HT1080 (cell line): Measurements from ENCODE around the gene TAPT1. TPM values are rescaled to one million over a fixed set of nuclear protein-coding genes. Genes with fewer than 3 reads are reported as not detected.

Experiments
- DNase-seq: peaks from one replicate; pipeline ENCODE4 v3.0.0-alpha.2; 2015; ENCODE audit warnings: low read depth
- total RNA-seq: library from RNA; depleted of rRNA; stranded (reverse); fragments of >200 nt; shearing (Covaris generic); gene quantifications from 2 replicates; pipeline ENCODE4 v1.2.3, GENCODE V29; 2014

Gene TAPT1
- total RNA-seq, 1 experiment from 2014 or later, result 9.2 TPM

DNA sequence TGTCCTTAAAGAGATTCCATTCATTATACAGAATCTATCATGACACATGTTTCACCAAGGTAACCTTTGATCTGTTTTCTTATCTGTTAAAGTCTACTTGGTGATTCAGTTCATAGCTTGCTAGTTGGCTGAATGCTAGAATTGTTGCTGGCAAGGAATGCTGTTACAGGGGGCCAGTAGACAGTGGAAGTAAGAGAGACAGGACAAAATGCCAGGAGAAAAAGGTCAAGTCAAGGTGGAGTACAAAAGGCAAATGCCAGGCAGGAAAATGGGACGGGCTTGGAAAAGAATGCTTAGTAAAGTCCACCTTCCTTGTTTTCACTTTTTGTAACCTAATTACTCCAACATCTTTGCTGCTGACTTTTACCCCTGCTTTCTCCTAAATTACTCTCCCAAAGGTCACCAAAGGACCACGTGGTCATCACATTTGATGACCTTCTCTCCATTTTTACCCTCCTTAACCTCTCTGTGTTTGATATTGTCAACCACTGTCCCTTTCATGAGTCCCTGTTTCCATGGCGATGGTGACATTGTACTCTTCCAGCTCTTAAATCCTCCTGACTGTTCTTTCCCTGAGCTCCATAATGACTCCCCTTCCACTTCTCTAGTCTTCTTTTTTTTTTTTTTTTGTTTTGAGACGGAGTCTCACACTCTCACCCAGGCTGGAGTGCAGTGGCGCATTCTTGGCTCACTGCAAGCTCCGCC, 24.5 kb upstream of the TAPT1 start:
- DNase-seq, result peak; percentile 47

DNA sequence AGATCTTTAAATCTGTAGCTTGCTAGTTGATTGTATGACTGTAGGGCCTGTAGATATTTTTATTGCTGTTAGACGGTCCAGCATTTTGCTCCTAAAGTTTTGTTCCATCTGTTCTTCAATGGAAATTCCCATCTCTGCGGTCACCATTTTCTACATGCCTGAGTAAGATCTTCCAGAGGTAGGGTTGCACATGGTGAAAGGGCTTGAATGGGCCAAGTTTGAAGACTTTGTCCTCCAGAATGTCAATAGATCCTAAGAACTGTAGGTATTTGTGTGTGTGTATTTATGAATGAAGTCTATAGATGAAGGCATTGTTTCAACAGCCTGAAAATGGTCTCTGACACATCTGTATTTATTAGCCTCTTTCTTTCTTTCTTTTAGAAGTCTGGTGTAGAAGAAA, 22.3 kb upstream of the TAPT1 start:
- no peak for DNase-seq

DNA sequence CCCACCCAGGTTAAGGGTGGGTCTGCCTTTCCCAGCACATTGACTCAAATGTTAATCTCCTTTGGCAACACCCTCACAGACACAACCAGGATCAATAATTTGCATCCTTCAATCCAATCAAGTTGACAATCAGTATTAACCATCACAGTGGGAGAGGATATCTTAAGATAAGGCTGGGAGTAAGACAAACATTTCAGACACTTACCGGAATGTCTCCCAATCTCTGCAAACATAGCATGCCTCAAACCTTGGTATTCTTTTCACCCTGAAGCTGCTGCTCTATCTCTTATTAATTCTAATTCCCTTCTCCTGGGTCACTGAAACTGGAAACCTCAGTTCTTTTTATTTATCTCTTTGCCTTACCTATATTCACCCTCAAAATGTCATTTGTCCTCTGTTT, 19.0 kb upstream of the TAPT1 start:
- DNase-seq, result no peak

DNA sequence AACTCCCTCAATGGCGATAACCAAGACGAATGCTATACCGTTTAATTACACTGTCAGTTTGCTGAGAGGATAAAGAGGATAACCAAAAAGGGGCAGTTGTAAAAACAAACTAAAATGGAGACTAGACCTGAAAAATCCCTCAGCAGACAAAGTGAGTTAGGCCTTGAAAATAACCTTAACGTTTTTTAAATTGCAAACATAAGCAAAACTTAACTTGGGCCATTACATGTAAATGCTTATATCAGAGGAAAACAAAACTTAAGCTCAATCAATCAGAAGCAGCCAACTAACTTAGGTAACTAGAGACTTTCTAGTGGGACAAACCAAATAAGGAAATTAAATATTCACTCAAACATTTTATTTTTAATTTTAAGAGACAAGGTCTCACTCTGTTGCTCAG, 17.0 kb upstream of the TAPT1 start:
- DNase-seq, result no peak

DNA sequence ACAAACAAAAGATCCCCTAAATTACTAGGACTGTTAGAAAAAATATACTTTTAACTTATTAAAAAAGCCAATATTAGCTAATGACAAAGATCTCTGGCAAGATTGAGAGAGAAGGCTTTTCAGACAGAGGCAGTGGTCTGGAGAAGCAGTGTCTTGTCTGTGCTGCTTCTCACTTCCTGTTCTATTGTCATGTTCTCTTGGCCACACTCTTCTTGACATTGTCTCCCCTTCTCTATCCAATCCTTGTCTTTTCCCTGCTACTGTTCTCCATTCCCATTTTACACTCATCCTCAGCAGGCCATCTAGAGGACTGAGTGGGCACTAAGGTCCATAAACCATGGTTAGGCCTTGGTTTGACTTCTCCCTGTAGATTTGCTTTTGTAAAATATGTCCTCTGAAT, 14.0 kb upstream of the TAPT1 start:
- no peak for DNase-seq

DNA sequence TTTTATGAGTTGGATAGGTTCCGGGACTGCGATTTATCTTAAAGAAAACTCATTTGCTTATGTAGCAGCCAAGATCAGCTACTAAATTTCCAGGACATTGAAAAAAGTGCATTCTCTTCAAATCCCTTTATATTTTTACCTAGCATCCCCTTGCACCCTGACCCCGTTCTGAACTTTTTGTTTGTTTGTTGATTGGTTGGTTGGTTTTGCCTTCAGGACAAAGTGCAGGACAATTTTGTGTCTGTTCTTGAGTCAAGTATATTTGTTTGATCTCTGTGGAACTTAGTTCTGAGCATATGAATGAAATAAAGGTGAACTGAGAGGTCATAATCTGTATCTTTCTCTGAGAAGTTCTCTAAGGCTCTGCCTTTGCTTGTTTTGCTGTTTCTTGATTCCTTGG, 12.8 kb upstream of the TAPT1 start:
- DNase-seq, result no peak

DNA sequence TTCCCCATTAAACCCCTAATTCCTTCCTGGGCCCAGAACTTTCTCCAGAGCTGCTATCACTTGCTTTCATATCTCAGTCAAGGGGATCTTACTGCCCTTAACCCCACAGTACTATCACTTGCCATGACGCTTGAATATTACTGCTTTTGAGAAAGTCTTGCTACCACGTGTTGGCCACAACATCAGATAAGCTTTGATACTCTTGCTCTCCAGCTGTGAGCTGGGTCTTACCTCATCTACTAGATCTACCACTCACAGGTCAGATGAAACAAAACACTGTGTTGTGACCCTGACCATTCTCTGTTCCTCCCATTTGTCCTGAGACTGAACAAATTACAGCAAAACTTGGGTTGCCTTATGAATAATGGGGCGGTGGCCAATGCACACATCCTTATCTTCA, 12.1 kb upstream of the TAPT1 start:
- DNase-seq, result no peak

DNA sequence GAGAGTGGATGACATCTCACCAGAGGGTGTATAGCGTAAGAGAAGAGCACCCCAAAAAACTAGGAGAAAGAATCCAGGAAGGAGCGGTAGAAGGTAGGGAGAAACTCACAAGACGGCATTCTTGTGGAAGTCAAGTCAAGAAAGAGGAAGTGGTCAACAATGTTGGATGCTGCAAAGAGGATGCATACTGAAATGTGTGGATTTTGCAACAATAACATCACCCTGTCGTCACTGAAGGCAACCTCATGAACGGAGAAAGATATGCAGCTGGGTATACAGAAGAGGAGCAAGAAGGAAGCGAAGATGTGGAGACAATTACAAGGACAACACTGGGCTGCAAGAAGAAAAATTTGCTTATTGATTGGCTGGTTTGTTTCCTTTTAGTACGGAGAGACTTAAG, 11.4 kb upstream of the TAPT1 start:
- no peak for DNase-seq

DNA sequence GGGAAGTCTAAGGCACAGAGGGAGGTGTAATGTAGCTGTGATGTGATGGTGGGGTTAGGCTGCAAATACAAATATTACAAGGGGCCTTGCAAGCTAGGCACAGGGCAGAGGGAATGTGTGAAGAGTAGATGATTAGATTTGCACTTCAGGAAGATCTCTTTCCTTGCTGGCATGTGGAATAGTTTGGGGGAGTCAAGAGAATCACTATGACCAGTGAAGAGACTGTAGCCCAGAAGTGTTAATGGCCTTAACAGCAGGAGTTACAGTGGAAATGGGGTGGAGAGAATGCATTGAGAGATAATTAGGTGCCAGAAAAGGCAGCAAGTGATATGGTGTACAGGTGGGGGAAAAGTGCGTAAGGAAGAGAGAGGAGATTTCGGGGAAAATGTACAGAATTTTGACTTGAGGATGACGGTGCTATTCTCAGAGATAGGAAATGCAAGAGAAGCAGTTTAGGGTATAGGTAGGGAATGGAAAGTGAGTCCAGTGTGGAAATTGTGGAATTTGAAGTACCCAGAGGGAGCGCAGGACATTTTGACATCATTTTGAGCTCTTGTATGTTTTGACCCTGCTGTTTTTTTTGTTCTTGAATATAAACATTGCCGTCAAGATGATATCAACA, 10.2 kb upstream of the TAPT1 start:
- DNase-seq, result no peak

DNA sequence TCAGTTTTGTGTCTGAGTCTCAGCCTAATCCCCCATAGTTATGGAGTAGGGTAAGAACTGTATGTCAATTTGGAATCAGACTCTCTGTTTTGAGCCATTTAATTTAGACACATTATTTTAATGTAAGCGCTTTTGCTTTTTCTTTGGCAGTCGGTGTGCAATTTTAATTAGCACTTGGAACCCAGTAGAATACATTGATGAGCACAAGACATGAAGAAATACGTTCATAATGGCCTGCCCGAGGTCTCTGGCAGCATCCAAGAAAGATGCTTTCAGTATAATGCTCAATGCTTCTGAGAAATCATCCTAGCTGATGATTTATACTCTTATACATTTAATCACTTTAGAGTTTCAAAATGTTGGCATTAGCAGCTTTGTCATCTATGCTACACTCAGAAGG, 8.9 kb upstream of the TAPT1 start:
- DNase-seq, result no peak

DNA sequence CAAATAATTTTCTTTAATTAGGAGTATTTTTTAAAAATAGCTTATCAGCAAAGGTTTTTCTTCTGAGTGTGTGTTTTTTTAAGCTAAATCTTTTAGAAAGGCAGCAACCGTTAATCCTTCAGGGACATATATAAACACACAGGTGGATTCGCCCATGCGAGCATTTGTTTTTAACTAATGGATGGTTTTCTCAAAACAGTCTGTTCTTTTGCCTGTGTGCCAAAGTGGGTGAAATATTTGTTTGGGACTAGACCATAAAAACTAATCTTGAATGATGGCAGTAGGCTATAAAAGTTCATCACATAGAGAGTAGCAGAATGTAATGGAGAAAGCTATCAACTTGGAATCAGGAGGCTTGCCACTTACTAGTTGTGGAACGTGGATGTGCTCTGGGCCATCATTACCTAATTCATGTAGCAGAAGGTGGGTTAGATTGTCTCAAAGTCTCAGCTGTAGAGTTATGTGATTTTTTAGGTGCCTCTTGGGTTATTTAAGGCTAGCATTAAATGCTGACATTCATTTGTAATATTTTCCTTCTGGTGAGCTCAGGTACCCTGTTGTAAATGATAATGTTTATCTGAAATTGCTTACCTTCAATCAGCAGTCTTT, 7.4 kb upstream of the TAPT1 start:
- no peak for DNase-seq

DNA sequence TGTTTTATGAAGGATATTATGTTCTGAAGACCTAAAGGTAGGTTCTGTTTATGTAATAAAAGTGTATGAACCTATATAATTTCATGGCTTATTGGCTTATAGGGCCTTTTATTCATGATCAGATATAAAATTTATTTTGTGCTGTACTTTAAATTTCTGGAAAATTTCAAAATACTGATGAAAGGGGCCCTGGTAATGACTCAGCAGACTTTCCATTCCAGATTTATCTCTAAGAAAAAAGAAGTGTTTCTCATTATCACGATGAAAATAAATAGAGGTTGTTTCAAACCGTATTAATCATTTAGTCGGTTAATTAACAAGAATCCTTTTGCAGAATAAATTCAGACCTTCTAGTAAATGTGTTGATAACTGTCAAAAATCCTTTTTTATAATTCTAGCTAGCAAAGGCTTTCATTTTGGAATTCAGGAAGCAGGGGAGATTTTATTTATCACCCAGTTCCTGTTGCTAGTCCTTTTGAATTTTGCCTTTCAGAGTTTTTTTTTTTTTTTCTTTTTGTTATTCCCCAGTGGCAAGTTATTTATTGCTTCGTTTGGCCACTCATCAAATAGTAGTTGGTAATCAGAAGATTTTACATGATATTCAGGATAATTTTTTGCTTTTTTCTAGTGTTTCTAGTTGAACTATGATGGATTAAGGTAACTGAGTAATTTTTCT, 5.4 kb upstream of the TAPT1 start:
- DNase-seq, result no peak

DNA sequence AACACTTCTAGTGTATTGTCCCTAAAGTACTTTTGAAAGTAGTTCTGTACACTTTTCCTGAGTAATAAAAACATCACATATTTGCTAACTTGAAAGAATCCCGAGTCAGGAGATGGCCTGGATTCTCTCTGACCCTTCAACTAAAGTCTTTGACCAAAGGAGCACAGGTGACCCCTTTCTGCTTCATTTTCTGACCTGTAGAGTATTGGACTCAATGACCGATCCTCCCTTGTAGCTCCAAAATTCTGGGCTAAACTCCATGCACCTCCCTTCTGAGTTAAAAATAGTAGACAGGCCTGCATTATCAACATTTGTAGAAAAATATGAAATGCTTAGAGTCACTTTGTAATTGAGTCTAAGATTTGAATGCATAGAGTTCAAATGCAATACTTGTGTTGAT, 4.0 kb upstream of the TAPT1 start:
- DNase-seq, result no peak

DNA sequence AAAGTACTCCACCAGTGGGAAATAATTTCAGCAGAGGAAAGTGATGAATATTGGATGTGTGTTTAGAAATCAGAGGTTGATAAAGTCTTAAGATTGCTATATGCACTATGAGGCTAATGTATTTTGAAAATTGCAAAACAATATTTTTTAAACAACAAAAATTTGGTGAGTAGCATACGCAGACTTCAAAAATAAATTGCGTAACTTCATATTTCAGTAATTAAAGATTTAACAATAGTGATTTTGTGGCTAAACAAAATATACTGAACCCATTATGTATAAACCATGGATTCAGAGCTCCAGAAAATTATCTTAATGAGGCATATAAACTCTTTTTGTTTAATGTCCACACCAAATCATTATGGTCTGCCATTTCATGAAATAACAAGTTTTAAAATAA, 3.3 kb upstream of the TAPT1 start:
- no peak for DNase-seq

DNA sequence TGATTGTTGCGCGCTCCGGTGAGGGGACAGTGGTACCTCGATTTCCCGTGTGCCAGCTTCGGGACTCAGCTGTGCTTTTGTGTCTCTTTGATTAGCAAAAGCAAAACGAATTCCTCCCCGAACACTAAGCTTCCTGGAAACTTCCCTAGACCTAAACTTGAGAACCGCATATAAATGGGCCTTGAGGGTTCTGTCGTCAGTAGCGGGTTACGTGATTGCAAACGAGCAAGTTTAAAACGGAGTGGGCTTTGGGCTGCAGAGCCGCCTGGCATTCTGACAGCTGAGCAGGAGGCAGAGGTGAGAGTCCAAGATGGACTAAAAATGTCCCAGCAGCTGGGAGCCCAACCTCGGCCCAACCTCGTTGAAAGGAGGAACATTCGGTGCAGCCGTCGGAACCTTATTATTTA, 1.2 kb upstream of the TAPT1 start:
- DNase-seq, result peak; percentile 15

DNA sequence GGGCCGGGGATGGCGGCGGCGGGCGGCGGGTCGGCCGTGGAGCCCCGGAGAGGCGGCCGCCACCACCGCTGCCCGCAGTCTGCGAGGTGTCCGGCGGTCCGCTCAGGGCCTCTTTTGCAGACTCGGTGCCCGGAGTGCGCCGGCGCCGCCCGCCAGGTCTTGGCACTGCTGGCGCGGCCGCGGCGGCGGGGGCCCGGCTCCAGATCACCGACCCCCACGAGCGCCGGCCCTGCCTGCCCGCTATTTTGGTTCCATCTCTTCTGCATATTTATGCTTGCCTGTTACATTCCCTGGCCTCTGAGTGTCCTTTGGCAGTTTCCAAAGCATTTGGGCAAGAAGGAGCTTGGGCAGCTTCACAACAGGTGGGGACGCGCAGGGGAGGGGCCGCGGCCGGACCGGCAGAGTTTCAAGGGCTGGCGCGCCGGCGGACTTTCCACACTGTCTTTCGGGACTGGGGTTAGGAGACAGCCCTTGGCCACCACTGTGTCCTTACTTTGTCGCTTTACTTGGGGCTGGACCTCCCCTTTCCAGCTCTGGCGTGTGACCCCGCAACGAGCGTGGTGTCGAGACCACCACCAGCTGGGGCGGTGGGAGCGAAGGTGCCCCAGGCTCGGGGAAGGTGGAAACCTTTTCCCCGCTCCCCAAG, 668 bp upstream of the TAPT1 start:
- peak; percentile 29 for DNase-seq

DNA sequence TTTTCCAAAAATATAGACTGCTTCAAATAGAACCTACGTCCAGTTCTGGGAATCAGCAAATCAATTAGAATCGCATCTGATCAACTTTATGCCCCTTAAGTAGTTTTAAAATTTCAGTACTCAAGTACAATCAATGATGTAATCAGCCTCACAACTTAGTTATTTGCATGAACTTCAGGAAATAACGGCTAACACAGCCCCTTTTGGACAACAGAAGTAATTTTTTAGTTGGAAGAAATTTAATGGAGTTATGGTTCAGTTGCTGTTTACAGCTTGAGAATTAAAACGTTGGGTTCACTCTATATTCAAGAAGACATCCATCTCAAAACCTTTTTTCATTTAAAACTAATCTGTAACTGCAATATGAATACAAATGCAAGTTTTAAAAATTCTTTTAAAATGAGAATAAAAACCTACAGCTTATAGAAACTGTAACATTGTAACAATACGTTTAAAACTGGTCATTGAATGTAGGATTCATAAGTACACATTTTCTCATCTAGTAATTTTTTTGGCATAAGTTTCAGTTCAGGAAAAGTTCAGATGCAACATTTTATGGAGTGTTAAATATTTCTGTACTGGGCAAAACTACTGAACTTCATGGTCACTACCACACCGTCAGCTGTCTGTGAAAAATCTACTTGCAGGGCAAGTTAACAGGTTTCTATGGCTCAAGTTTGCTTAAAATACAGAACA, 956 bp downstream of the TAPT1 start:
- peak; percentile 15 for DNase-seq

DNA sequence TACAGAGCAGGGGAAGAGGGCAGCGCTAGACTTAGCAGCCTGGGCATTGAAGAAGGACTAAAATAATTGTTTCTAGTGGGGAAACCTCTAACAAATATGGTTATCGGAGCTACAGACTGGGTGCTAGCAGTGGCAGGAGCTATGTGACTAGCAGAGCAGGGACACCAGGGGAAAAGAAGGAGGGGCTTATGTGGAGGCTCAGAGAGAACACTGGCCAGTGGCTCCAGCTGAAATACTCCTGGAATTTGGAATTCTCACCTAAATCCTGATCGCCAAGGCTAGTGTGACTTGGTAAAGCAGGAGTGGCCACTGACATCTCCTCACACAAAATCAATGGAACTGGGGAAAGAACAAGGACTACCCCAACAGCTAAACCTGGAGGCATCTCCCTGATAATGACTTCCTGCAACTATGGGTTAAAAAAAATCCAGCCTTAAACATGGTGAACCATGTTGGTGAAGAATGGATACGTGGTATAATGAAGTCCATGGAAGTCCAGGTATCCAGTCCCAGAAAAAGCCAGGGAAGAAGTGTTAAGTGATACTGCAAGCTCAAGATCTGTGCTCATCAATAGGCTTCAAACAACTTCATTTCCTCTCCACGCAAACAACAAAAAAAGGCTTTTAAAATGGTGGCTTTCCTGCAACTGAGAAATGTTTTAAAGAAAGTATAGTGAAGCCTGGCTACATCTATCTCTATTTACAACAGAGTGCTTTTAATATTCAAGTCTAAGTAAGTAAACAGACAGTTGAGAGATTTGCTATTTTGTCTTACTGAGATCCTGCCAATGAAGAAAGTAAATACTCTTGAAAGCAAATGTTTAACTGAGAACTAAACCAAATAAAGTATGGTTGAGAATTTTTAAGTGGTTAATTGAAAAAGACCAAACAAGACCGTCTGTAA, 1.8 kb downstream of the TAPT1 start:
- no peak for DNase-seq

DNA sequence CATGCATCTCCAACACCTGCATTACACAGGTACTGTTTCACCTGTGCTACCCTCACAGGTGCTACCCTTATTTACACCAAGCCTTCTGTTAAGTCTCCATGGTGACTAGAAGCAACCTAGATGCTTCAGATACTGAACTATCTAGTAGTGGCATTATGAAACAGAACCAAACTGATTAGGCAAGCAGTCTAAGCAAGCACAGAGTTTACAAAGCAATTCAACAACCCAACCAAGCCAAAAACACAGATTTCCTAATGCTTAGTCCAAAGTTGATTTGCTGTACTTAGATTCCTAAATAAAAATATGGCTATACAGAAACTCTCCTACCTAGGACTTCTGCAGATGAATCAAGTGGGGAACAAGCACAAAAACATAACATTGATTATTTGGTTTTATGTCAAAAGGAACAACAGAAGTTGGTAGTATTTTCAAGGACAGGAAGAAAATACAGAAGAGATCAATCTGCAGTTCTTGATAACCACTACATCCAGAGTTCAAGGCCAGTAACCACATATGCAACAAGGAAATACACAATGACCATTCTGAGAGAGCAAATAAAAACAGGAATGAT, 3.2 kb downstream of the TAPT1 start:
- no peak for DNase-seq

DNA sequence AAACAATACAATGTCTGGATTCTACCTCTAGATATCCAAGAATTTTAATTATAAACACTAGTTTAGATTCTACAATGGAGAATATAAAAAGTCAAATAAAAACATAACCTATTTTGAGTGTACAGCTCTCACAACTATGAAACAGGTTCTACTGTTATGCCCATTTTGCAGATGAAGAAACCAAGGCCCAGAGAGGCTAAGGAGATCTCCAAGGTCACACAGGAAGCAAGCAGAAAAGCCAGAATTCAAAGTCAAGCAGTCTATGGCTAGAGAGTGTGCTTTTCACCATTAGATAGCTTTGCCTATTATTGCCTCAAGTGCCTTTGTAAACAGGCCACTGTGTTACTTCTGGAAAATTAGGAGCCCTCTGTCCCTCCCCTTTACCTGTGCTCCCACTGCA, 7.3 kb downstream of the TAPT1 start:
- no peak for DNase-seq
